ENCODE results near the gene FGFR3.

FGFR3 gene

DNA sequence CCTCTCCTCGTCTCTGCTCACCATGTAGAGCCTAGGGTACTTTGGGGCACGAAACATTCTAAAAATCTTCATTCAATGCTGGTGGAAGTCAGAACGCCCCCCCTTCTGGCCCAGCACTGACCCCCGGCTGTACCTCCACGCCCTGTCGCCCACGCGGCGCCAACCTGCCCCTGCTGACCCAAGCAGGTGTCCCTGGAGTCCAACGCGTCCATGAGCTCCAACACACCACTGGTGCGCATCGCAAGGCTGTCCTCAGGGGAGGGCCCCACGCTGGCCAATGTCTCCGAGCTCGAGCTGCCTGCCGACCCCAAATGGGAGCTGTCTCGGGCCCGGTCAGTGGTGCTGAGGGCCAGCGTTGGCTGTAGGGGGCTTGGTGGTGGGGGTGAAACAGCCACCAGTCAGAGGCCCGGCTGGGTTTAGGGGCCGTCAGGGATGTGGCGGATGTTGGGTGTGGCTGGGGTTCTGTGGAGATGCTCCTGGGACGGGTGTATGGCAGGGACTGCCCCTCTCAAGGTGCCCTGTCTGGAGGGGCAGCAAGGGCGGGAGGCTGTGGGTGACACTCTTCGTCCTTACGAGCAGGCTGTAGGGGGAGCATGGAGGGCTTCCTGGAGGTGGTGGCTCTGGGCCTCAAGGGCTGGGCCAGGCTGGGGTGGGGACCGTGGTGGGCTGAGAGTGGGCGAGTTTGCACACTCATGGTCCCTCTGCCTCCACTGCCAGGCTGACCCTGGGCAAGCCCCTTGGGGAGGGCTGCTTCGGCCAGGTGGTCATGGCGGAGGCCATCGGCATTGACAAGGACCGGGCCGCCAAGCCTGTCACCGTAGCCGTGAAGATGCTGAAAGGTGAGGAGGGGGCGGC, 11.8 kb downstream of the FGFR3 start:
- Histone ChIP-seq H3K4me1 (ENCODE audit: low read depth, poor library complexity, severe bottlenecking) (no peaks in the 10 kb centered on the region), H3K27me3 (ENCODE audit: insufficient read depth, low read depth) (no peaks in the 10 kb centered on the region), H3K27ac (peak overlapping the region; percentile 20; the same call in 1 of the 2 replicates), H3K9ac (no peak overlapping the region), H2AFZ (ENCODE audit: low read depth) (no peak overlapping the region), H3K4me3 (IDR thresholded peaks at IDR 0.05; ENCODE audit: insufficient read depth, low read depth, low read length) (no peak overlapping the region), H3K79me2 (ENCODE audit: insufficient read depth, low read depth) (no peaks in the 10 kb centered on the region), H4K20me1 (ENCODE audit: insufficient read depth) (no peaks in the 10 kb centered on the region), H3K36me3 (ENCODE audit: insufficient read depth) (no peaks in the 10 kb centered on the region), H3K4me2 (no peak overlapping the region)
- TF ChIP-seq, protein P1, sequence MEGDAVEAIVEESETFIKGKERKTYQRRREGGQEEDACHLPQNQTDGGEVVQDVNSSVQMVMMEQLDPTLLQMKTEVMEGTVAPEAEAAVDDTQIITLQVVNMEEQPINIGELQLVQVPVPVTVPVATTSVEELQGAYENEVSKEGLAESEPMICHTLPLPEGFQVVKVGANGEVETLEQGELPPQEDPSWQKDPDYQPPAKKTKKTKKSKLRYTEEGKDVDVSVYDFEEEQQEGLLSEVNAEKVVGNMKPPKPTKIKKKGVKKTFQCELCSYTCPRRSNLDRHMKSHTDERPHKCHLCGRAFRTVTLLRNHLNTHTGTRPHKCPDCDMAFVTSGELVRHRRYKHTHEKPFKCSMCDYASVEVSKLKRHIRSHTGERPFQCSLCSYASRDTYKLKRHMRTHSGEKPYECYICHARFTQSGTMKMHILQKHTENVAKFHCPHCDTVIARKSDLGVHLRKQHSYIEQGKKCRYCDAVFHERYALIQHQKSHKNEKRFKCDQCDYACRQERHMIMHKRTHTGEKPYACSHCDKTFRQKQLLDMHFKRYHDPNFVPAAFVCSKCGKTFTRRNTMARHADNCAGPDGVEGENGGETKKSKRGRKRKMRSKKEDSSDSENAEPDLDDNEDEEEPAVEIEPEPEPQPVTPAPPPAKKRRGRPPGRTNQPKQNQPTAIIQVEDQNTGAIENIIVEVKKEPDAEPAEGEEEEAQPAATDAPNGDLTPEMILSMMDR (conservative IDR thresholded peaks at IDR 0.05; ENCODE audit: low read depth, low read length), result no peak

DNA sequence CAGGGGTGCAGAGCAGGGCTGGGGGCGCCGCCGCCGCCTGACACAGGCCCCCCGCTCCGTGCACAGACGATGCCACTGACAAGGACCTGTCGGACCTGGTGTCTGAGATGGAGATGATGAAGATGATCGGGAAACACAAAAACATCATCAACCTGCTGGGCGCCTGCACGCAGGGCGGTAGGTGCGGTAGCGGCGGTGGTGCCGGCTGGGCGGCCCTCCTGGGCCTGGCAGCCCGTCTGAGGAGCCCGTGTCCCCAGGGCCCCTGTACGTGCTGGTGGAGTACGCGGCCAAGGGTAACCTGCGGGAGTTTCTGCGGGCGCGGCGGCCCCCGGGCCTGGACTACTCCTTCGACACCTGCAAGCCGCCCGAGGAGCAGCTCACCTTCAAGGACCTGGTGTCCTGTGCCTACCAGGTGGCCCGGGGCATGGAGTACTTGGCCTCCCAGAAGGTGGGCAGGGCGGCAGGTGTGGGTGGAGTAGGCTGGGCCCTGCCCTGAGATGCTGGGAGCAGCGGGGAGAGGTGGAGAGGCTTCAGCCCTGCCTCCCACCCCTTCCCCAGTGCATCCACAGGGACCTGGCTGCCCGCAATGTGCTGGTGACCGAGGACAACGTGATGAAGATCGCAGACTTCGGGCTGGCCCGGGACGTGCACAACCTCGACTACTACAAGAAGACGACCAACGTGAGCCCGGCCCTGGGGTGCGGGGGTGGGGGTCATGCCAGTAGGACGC, 12.6 kb downstream of the FGFR3 start:
- H3K4me3 ChIP-seq (IDR thresholded peaks at IDR 0.05; ENCODE audit: insufficient read depth, low read depth, low read length), result no peak overlapping the region
- TF ChIP-seq, protein P1 (conservative IDR thresholded peaks at IDR 0.05; ENCODE audit: low read depth, low read length), result no peak
- H4K20me1 ChIP-seq (ENCODE audit: insufficient read depth), result no peaks in the 10 kb centered on the region
- no peaks in the 10 kb centered on the region for H3K36me3 ChIP-seq (ENCODE audit: insufficient read depth)
- no peak overlapping the region for H3K9ac ChIP-seq
- no peaks in the 10 kb centered on the region for H3K27me3 ChIP-seq (ENCODE audit: insufficient read depth, low read depth)
- H3K4me2 ChIP-seq, result no peak overlapping the region
- no peaks in the 10 kb centered on the region for H3K79me2 ChIP-seq (ENCODE audit: insufficient read depth, low read depth)
- H2AFZ ChIP-seq (ENCODE audit: low read depth), result no peak overlapping the region
- H3K27ac ChIP-seq, result peak overlapping the region; percentile 20; the same call in 1 of the 2 replicates
- no peaks in the 10 kb centered on the region for H3K4me1 ChIP-seq (ENCODE audit: low read depth, poor library complexity, severe bottlenecking)

DNA sequence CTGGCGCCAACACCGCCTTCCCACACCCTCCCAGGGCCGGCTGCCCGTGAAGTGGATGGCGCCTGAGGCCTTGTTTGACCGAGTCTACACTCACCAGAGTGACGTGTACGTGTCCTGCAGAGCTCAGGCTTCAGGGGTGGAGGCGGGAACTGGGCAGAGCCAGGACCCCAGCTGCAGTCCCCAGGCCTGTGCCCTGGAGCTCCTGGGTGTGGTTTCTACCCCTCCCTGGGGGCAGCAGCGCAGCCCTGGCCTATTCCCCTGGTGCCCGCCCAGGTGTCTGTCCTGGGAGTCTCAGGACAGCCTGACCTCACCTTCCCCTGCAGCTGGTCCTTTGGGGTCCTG, 13.1 kb downstream of the FGFR3 start:
- H3K4me2 ChIP-seq, result no peak overlapping the region
- TF ChIP-seq, protein P1 (conservative IDR thresholded peaks at IDR 0.05; ENCODE audit: low read depth, low read length), result no peak
- no peaks in the 10 kb centered on the region for H3K4me1 ChIP-seq (ENCODE audit: low read depth, poor library complexity, severe bottlenecking)
- H4K20me1 ChIP-seq (ENCODE audit: insufficient read depth), result no peaks in the 10 kb centered on the region
- H3K36me3 ChIP-seq (ENCODE audit: insufficient read depth), result no peaks in the 10 kb centered on the region
- H3K27me3 ChIP-seq (ENCODE audit: insufficient read depth, low read depth), result no peaks in the 10 kb centered on the region
- H2AFZ ChIP-seq (ENCODE audit: low read depth), result no peak overlapping the region
- no peak overlapping the region for H3K4me3 ChIP-seq (IDR thresholded peaks at IDR 0.05; ENCODE audit: insufficient read depth, low read depth, low read length)
- H3K9ac ChIP-seq, result no peak overlapping the region
- H3K27ac ChIP-seq, result no peak overlapping the region; the same call in 1 of the 2 replicates
- H3K79me2 ChIP-seq (ENCODE audit: insufficient read depth, low read depth), result no peaks in the 10 kb centered on the region

DNA sequence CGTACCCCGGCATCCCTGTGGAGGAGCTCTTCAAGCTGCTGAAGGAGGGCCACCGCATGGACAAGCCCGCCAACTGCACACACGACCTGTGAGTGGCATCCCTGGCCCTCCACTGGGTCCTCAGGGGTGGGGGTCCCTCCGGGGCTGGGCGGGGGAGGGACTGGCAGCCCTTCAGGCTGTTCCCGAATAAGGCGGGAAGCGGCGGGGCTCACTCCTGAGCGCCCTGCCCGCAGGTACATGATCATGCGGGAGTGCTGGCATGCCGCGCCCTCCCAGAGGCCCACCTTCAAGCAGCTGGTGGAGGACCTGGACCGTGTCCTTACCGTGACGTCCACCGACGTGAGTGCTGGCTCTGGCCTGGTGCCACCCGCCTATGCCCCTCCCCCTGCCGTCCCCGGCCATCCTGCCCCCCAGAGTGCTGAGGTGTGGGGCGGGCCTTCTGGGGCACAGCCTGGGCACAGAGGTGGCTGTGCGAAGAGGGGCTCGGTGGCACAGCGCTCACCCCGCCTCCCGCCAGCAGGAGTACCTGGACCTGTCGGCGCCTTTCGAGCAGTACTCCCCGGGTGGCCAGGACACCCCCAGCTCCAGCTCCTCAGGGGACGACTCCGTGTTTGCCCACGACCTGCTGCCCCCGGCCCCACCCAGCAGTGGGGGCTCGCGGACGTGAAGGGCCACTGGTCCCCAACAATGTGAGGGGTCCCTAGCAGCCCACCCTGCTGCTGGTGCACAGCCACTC, 13.7 kb downstream of the FGFR3 start:
- Histone ChIP-seq H3K9ac (no peak overlapping the region), H3K27ac (no peak overlapping the region; the same call in 1 of the 2 replicates), H4K20me1 (ENCODE audit: insufficient read depth) (no peaks in the 10 kb centered on the region), H3K27me3 (ENCODE audit: insufficient read depth, low read depth) (no peaks in the 10 kb centered on the region), H3K4me2 (no peak overlapping the region), H3K79me2 (ENCODE audit: insufficient read depth, low read depth) (no peaks in the 10 kb centered on the region), H2AFZ (ENCODE audit: low read depth) (no peak overlapping the region), H3K4me3 (IDR thresholded peaks at IDR 0.05; ENCODE audit: insufficient read depth, low read depth, low read length) (no peak overlapping the region), H3K36me3 (ENCODE audit: insufficient read depth) (no peaks in the 10 kb centered on the region), H3K4me1 (ENCODE audit: low read depth, poor library complexity, severe bottlenecking) (no peaks in the 10 kb centered on the region)
- TF ChIP-seq, protein P1 (conservative IDR thresholded peaks at IDR 0.05; ENCODE audit: low read depth, low read length), result no peak
